ENCODE measurements around the gene ZNF362. TPM values are rescaled to one million over a fixed set of nuclear protein-coding genes. Genes with fewer than 3 reads are reported as not detected.
A peak's percentile ranks its signal among the peaks of the same experiment; 100 is the strongest.

The ZNF362 gene
- total and polyA plus RNA-seq, 2 of the 13 experiments (the other 11 are each of a cell fraction or from before 2014, with no cell fraction given) = 8.3 to 14.2 TPM

- TF ChIP-seq DNMT1 (CRISPR knock-in tag; IDR thresholded peaks at IDR 0.05) (no peak), ZNF10 (CRISPR knock-in tag; IDR thresholded peaks at IDR 0.05; ENCODE audit: borderline replicate concordance, low read depth) (no peak), ZNF264 (CRISPR knock-in tag; IDR thresholded peaks at IDR 0.05) (peak; percentile 83; the same call in 1 of the 2 replicates), FOXJ3 (CRISPR knock-in tag; IDR thresholded peaks at IDR 0.05; ENCODE audit: borderline replicate concordance) (peak; percentile 74; the same call in 1 of the 2 replicates), NFE2L2 (IDR thresholded peaks at IDR 0.05; ENCODE audit: low read length) (no peak), ZNF746 (CRISPR knock-in tag; IDR thresholded peaks at IDR 0.05) (peak; percentile 75; the same call in 1 of the 2 replicates), MAFF (IDR thresholded peaks at IDR 0.05; ENCODE audit: low read depth, low read length) (0 out of 2 replicates have a peak, but pooled peaks have one; percentile 45), STAG1 (CRISPR knock-in tag; IDR thresholded peaks at IDR 0.05) (0 out of 2 replicates have a peak, but pooled peaks have one; percentile 6), ZNF407 (CRISPR knock-in tag; IDR thresholded peaks at IDR 0.05; ENCODE audit: not compliant biosample characterization) (no peak), PRDM10 (CRISPR knock-in tag; IDR thresholded peaks at IDR 0.05; ENCODE audit: low read depth) (peak; percentile 74), PHF5A (CRISPR knock-in tag; IDR thresholded peaks at IDR 0.05; ENCODE audit: low read depth, unreplicated experiment) (no peak)
- TF ChIP-seq, protein P1, sequence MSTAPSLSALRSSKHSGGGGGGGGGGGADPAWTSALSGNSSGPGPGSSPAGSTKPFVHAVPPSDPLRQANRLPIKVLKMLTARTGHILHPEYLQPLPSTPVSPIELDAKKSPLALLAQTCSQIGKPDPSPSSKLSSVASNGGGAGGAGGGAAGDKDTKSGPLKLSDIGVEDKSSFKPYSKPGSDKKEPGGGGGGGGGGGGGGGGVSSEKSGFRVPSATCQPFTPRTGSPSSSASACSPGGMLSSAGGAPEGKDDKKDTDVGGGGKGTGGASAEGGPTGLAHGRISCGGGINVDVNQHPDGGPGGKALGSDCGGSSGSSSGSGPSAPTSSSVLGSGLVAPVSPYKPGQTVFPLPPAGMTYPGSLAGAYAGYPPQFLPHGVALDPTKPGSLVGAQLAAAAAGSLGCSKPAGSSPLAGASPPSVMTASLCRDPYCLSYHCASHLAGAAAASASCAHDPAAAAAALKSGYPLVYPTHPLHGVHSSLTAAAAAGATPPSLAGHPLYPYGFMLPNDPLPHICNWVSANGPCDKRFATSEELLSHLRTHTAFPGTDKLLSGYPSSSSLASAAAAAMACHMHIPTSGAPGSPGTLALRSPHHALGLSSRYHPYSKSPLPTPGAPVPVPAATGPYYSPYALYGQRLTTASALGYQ (CRISPR knock-in tag; IDR thresholded peaks at IDR 0.05) = peak; percentile 96
- TF ChIP-seq, protein P2, sequence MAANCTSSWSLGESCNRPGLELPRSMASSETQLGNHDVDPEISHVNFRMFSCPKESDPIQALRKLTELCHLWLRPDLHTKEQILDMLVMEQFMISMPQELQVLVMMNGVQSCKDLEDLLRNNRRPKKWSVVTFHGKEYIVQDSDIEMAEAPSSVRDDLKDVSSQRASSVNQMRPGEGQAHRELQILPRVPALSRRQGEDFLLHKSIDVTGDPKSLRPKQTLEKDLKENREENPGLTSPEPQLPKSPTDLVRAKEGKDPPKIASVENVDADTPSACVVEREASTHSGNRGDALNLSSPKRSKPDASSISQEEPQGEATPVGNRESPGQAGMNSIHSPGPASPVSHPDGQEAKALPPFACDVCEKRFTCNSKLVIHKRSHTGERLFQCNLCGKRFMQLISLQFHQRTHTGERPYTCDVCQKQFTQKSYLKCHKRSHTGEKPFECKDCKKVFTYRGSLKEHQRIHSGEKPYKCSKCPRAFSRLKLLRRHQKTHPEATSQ (CRISPR knock-in tag; IDR thresholded peaks at IDR 0.05; ENCODE audit: borderline replicate concordance) = no peak
Observed at GRCh38 chr1:33342041-33342723, 85.9 kb downstream of the ZNF362 start (continued).

Data from HepG2 (cell line).